H9 (cell line): Measurements from ENCODE around the gene TAF8. TPM values are rescaled to one million over a fixed set of nuclear protein-coding genes. Genes with fewer than 3 reads are reported as not detected.

Experiments used
- DNase-seq: peaks from one replicate; pipeline ENCODE4 v3.0.0-alpha.2; 2017
- H2AFZ ChIP-seq: one replicate; pipeline ENCODE4 v1.6.1; 2013; ENCODE audit warnings: mild to moderate bottlenecking, low read length, control low read depth, moderate library complexity
- H2AK5ac ChIP-seq: 2 replicates; pipeline ENCODE4 v1.6.1; 2013; ENCODE audit warnings: low read length, control low read depth, mixed read lengths; ENCODE audit not compliant: insufficient read length
- H2BK120ac ChIP-seq: one replicate; pipeline ENCODE4 v1.6.1; 2013; ENCODE audit warnings: low read depth, mild to moderate bottlenecking, low read length, control low read depth, inconsistent platforms; ENCODE audit not compliant: poor library complexity, severe bottlenecking
- H2BK12ac ChIP-seq: 2 replicates; pipeline ENCODE4 v1.6.1; 2013; ENCODE audit warnings: low read length, control low read depth, mixed read lengths, low read depth; ENCODE audit not compliant: insufficient read length
- H2BK15ac ChIP-seq: 2 replicates; pipeline ENCODE4 v1.6.1; 2013; ENCODE audit warnings: low read depth, low read length, control low read depth
- H2BK20ac ChIP-seq: one replicate; pipeline ENCODE4 v1.6.1; 2013; ENCODE audit warnings: low read depth, mild to moderate bottlenecking, low read length, control low read depth, inconsistent platforms; ENCODE audit not compliant: poor library complexity, severe bottlenecking
- H2BK5ac ChIP-seq: 2 replicates; pipeline ENCODE4 v1.6.1; 2013; ENCODE audit warnings: low read length, control low read depth, mixed read lengths; ENCODE audit not compliant: insufficient read length
- H3K14ac ChIP-seq: 2 replicates; pipeline ENCODE4 v1.6.1; 2013; ENCODE audit warnings: low read length, control low read depth; ENCODE audit not compliant: insufficient read depth
- H3K18ac ChIP-seq: 2 replicates; pipeline ENCODE4 v1.6.1; 2013; ENCODE audit warnings: low read depth, mild to moderate bottlenecking, mixed read lengths, low read length, control low read depth; ENCODE audit not compliant: insufficient read length
- H3K23ac ChIP-seq: 2 replicates; pipeline ENCODE4 v1.6.1; 2013; ENCODE audit warnings: low read length, control low read depth, mixed read lengths, low read depth; ENCODE audit not compliant: insufficient read length
- H3K23me2 ChIP-seq: 2 replicates; pipeline ENCODE4 v1.6.1; 2013; ENCODE audit warnings: low read depth, mild to moderate bottlenecking, mixed read lengths, low read length, control low read depth; ENCODE audit not compliant: insufficient read length, poor library complexity, severe bottlenecking
- H3K27ac ChIP-seq: 2 replicates; pipeline ENCODE4 v1.5.1; 2013; ENCODE audit warnings: low read length, control low read depth, mixed read lengths, low read depth; ENCODE audit not compliant: insufficient read length
- H3K27me3 ChIP-seq: 2 replicates; pipeline ENCODE4 v1.6.1; 2013; ENCODE audit warnings: low read length, control low read depth, inconsistent platforms; ENCODE audit not compliant: insufficient read depth
- H3K4ac ChIP-seq: 2 replicates; pipeline ENCODE4 v1.6.1; 2013; ENCODE audit warnings: low read depth, mild to moderate bottlenecking, control low read depth, inconsistent platforms, low read length, moderate library complexity
- H3K4me1 ChIP-seq: 2 replicates; pipeline ENCODE4 v1.6.1; 2013; ENCODE audit warnings: low read length, control low read depth, inconsistent platforms; ENCODE audit not compliant: insufficient read depth
- H3K4me2 ChIP-seq: 2 replicates; pipeline ENCODE4 v1.6.1; 2013; ENCODE audit warnings: low read length, control low read depth, mixed read lengths; ENCODE audit not compliant: insufficient read length, insufficient read depth
- H3K56ac ChIP-seq: 2 replicates; pipeline ENCODE4 v1.6.1; 2013; ENCODE audit warnings: low read depth, mild to moderate bottlenecking, mixed read lengths, low read length, control low read depth; ENCODE audit not compliant: insufficient read length
- H3K79me1 ChIP-seq: 2 replicates; pipeline ENCODE4 v1.6.1; 2013; ENCODE audit warnings: low read depth, mild to moderate bottlenecking, moderate library complexity, low read length, control low read depth, inconsistent platforms; ENCODE audit not compliant: insufficient read depth, poor library complexity, severe bottlenecking
- H3K79me2 ChIP-seq: 2 replicates; pipeline ENCODE4 v1.6.1; 2013; ENCODE audit warnings: low read length, control low read depth, inconsistent platforms; ENCODE audit not compliant: insufficient read depth
- H3K9ac ChIP-seq: 2 replicates; pipeline ENCODE4 v1.6.1; 2013; ENCODE audit warnings: low read length, control low read depth, mixed read lengths; ENCODE audit not compliant: insufficient read length; ENCODE audit errors: extremely low read depth
- H3K9me3 ChIP-seq: one replicate; pipeline ENCODE4 v1.6.1; 2013; ENCODE audit warnings: low read depth, low read length, inconsistent platforms; ENCODE audit not compliant: control insufficient read depth
- H3T11ph ChIP-seq: one replicate; pipeline ENCODE4 v1.6.1; 2013; ENCODE audit warnings: mild to moderate bottlenecking, low read length, control low read depth, inconsistent platforms
- H4K20me1 ChIP-seq: one replicate; pipeline ENCODE4 v1.6.1; 2013; ENCODE audit not compliant: control insufficient read depth, insufficient read length, insufficient read depth
- H4K5ac ChIP-seq: 2 replicates; pipeline ENCODE4 v1.6.1; 2013; ENCODE audit warnings: low read depth, mild to moderate bottlenecking, mixed read lengths, low read length, control low read depth; ENCODE audit not compliant: insufficient read length
- H4K8ac ChIP-seq: replicated peaks from 2 replicates; pipeline ENCODE4 v1.6.1; 2013; ENCODE audit warnings: low read length, control low read depth, mixed read lengths, low read depth; ENCODE audit not compliant: insufficient read length
- H4K91ac ChIP-seq: 2 replicates; pipeline ENCODE4 v1.6.1; 2013; ENCODE audit warnings: low read depth, mild to moderate bottlenecking, moderate library complexity, mixed read lengths, low read length, control low read depth; ENCODE audit not compliant: insufficient read length
- H3K27ac Mint-ChIP-seq, 3 experiments: 2 replicates in 2 of 3; 3 replicates in 1 of 3; pipeline ENCODE4 v1.8.0; 2020 to 2021; ENCODE audit warnings: mixed read lengths in 3 of 3, mild to moderate bottlenecking in 1 of 3, moderate library complexity in 1 of 3
- H3K27me3 Mint-ChIP-seq: 2 replicates; pipeline ENCODE4 v1.8.0; 2021; ENCODE audit warnings: low read depth, mild to moderate bottlenecking, moderate library complexity, mixed read lengths
- H3K36me3 Mint-ChIP-seq, 3 experiments: 2 replicates in 2 of 3; 3 replicates in 1 of 3; pipeline ENCODE4 v1.8.0; 2020 to 2021; ENCODE audit warnings: low read depth in 3 of 3, mixed read lengths in 3 of 3; ENCODE audit not compliant: insufficient read depth in 1 of 3
- H3K4me1 Mint-ChIP-seq, 2 experiments: 2 replicates each; pipeline ENCODE4 v1.8.0; 2020; ENCODE audit warnings: mixed read lengths in 2 of 2
- H3K4me3 Mint-ChIP-seq, 2 experiments: 2 replicates in 1 of 2; 3 replicates in 1 of 2; pipeline ENCODE4 v1.8.0; 2020 to 2021; ENCODE audit warnings: mild to moderate bottlenecking in 2 of 2, mixed read lengths in 2 of 2, moderate library complexity in 1 of 2
- H3K9me3 Mint-ChIP-seq, 2 experiments: 2 replicates in 1 of 2; 3 replicates in 1 of 2; pipeline ENCODE4 v1.8.0; 2020; ENCODE audit warnings: mild to moderate bottlenecking in 2 of 2, mixed read lengths in 2 of 2, moderate library complexity in 1 of 2
- WGBS: extraction: QIAGEN DNeasy Blood & Tissue Kit; methylation state at CpG from one replicate; pipeline ENCODE4 v1.1.7; 2013; ENCODE audit warnings: missing lambda C conversion rate, low lambda C conversion rate, mixed read lengths; ENCODE audit not compliant: insufficient read length; ENCODE audit errors: extremely low coverage; 5-methylcytosine and 5-hydroxymethylcytosine counted together
- total RNA-seq: library from RNA; stranded (reverse); gene quantifications from 2 replicates; pipeline ENCODE4 v1.2.1, GENCODE V29; 2021
- TF ChIP-seq, protein P1 (sequence below): fragments of 200-600 bp; sonication (generic); conservative IDR thresholded peaks from 3 replicates; pipeline ENCODE4 v1.8.0; 2021; ENCODE audit warnings: antibody characterized with exemption, mild to moderate bottlenecking

The TAF8 gene
- total RNA-seq, 1 experiment from 2014 or later = 30.4 TPM

DNA sequence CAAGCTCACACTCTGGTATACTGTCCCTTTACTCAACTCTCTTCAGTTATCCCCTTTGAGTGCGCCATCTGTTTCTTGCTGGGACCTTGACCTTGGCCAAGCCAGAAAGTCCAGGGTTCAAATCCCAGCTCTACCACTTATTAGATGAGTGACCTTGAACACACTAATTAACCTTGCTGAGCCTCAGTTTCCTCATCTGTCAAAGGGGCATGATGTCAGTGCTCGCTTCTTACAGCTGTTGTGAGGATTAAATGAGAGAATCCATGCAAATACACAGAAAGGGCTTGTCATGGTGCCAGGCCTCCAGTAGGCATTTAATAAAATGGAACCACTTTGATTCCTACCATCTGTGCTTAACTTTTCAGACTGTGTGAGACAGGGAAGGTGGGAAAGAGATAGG lies 57.7 kb downstream of the TAF8 start:
- peaks cover 6 to 26% of the 10 kb centered on the region in 2 experiments for H3K4me1 Mint-ChIP-seq
- Histone ChIP-seq H3K14ac (no peak overlapping the region), H3K56ac (no peak overlapping the region), H3K79me1 (no peaks in the 10 kb centered on the region), H2BK15ac (no peak overlapping the region), H3K4ac (no peak overlapping the region), H3K4me1 (no peaks in the 10 kb centered on the region), H2AK5ac (no peak overlapping the region), H2BK5ac (no peak overlapping the region), H2BK20ac (no peak overlapping the region), H3K23ac (no peak overlapping the region), H3T11ph (no peak overlapping the region), H4K20me1 (no peaks in the 10 kb centered on the region), H3K79me2 (no peaks in the 10 kb centered on the region), H3K27ac (no peak overlapping the region), H3K23me2 (peaks cover 3% of the 10 kb centered on the region), H3K18ac (no peak overlapping the region), H4K5ac (no peak overlapping the region), H2BK120ac (no peak overlapping the region), H3K9me3 (no peaks in the 10 kb centered on the region), H2AFZ (no peak overlapping the region), H3K9ac (no peak overlapping the region), H2BK12ac (no peak overlapping the region), H4K8ac (no peak overlapping the region), H4K91ac (no peak overlapping the region), H3K4me2 (no peak overlapping the region), H3K27me3 (no peaks in the 10 kb centered on the region)
- H3K27me3 Mint-ChIP-seq = no peaks in the 10 kb centered on the region; the same call in 1 of the 2 replicates
- DNase-seq = no peak
- peaks cover 34 to 56% (median 52%) of the 10 kb centered on the region in 3 experiments; a peak in 6 of 7 replicates for H3K36me3 Mint-ChIP-seq
- H3K9me3 Mint-ChIP-seq = no peaks in the 10 kb centered on the region
- H3K27ac Mint-ChIP-seq = no peak overlapping the region
- TF ChIP-seq, protein P1, sequence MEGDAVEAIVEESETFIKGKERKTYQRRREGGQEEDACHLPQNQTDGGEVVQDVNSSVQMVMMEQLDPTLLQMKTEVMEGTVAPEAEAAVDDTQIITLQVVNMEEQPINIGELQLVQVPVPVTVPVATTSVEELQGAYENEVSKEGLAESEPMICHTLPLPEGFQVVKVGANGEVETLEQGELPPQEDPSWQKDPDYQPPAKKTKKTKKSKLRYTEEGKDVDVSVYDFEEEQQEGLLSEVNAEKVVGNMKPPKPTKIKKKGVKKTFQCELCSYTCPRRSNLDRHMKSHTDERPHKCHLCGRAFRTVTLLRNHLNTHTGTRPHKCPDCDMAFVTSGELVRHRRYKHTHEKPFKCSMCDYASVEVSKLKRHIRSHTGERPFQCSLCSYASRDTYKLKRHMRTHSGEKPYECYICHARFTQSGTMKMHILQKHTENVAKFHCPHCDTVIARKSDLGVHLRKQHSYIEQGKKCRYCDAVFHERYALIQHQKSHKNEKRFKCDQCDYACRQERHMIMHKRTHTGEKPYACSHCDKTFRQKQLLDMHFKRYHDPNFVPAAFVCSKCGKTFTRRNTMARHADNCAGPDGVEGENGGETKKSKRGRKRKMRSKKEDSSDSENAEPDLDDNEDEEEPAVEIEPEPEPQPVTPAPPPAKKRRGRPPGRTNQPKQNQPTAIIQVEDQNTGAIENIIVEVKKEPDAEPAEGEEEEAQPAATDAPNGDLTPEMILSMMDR = no peak
- no peak overlapping the region for H3K4me3 Mint-ChIP-seq
- no CpG with 5 or more reads among the region's 2 CpGs for WGBS
